Measurements from ENCODE around the gene GINS1.
A peak's percentile ranks its signal among the peaks of the same experiment; 100 is the strongest.

GINS1 gene
- long read RNA-seq, partial matches to known transcripts: 2 of 21 reads
- long read RNA-seq, other reads (novel, unspliced or antisense): 15 of 21 reads

DNA sequence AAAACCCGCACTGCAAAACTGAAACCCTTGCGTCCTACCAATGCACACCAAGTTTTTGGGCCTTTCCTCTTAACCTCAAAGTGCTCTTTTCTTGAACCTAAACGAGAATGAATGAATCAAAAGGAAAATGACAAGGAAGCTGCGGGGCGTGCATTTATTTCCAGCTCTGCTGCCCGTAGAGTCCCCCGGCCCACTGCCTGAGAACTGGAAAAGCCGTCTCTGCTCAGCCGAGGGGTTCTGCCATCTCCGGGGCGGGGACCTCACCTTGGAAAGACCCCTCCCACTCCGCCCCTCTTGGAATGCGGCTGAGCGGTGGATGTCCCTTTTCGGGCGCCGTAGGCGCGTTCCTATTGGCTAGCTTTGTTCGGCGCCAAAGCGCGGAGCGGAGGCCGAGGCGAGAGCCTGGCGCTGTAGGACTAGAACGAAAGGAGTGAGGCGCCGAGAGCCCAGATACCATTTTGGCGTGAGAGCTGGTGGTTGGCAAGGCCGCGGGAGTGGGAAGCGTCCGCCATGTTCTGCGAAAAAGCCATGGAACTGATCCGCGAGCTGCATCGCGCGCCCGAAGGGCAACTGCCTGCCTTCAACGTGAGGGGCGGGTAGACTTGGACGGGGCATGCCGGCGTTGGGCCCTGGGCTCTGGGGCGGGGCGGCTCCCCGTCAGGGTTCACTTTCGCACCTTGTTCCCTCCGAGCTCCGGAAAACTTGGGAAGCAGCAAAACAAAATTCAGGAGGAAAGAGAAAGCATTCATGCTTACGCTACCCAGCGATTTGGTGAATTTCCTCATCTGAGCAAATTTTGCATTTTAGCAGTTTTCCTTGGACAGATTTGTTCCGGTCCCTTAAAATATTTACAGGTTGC, at the start of gene GINS1:
Gene GINS1 (plus strand): TSS at position 363 of the 859 bp plus-strand sequence. CDS start 148 bp downstream, at position 511.
- peak within 1 kb of the TSS; percentile 78 for H3K4me3 ChIP-seq (replicated peaks; ENCODE audit: insufficient read depth, low read length)
- TF ChIP-seq POLR2AphosphoS5 (IDR thresholded peaks at IDR 0.05; ENCODE audit: low read depth) (peak; percentile 92), GABPA (IDR thresholded peaks at IDR 0.05; ENCODE audit: low read depth) (no peak), SPI1 (IDR thresholded peaks at IDR 0.05; ENCODE audit: borderline replicate concordance, low read depth) (no peak)
- TF ChIP-seq, protein P1, sequence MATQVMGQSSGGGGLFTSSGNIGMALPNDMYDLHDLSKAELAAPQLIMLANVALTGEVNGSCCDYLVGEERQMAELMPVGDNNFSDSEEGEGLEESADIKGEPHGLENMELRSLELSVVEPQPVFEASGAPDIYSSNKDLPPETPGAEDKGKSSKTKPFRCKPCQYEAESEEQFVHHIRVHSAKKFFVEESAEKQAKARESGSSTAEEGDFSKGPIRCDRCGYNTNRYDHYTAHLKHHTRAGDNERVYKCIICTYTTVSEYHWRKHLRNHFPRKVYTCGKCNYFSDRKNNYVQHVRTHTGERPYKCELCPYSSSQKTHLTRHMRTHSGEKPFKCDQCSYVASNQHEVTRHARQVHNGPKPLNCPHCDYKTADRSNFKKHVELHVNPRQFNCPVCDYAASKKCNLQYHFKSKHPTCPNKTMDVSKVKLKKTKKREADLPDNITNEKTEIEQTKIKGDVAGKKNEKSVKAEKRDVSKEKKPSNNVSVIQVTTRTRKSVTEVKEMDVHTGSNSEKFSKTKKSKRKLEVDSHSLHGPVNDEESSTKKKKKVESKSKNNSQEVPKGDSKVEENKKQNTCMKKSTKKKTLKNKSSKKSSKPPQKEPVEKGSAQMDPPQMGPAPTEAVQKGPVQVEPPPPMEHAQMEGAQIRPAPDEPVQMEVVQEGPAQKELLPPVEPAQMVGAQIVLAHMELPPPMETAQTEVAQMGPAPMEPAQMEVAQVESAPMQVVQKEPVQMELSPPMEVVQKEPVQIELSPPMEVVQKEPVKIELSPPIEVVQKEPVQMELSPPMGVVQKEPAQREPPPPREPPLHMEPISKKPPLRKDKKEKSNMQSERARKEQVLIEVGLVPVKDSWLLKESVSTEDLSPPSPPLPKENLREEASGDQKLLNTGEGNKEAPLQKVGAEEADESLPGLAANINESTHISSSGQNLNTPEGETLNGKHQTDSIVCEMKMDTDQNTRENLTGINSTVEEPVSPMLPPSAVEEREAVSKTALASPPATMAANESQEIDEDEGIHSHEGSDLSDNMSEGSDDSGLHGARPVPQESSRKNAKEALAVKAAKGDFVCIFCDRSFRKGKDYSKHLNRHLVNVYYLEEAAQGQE (IDR thresholded peaks at IDR 0.05; ENCODE audit: insufficient replicate concordance, low read depth): peak; percentile 38
- H3K27ac ChIP-seq (replicated peaks): peak within 1 kb of the TSS; percentile 92
- H3K27me3 ChIP-seq (ENCODE audit: insufficient read depth, poor library complexity, severe bottlenecking): no peaks in the 10 kb centered on the region
- DNase-seq (ENCODE audit: low read depth in 1 of 2, low spot score in 1 of 2): peak; percentile 84 to 93

DNA sequence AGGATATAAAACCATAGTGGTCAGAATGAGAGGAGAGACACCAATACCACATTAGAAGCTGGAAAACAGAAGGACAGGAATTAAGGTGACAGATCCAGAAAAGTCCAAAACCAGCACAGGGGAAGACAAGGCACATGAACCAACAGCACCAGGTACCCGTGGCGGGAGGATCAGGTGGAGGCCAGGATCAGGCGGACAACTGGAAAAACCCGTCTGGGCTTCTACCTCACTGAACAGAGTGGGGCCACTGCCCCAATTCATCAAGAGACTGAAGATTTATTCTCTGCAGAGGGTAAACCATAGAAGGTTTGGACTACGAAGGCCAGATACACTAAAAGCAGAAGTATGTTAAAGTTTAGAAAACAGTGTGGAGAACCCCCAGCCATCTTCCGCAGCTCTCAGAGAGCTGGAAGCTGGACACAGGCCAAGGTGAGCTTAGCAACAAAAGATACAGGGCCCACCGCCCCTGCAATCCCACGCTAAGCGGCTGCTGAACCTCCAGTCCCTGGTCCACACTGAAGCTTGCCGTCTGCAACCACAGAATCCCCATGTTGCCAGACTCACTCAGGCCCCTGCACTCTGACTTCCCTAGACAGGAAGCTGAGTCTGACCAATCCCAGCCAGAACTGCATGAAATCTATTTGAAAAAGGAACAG, 46.7 kb upstream of the GINS1 start:
- 0 out of 2 replicates have a peak overlapping the region, but pooled peaks have one; percentile 5 for H3K4me3 ChIP-seq (replicated peaks; ENCODE audit: insufficient read depth, low read length)
- no peaks in the 10 kb centered on the region for H3K27me3 ChIP-seq (ENCODE audit: insufficient read depth, poor library complexity, severe bottlenecking)
- DNase-seq (ENCODE audit: low read depth in 1 of 2, low spot score in 1 of 2): peak; percentile 54 to 63
- H3K27ac ChIP-seq (replicated peaks): peak overlapping the region; percentile 85
- TF ChIP-seq, protein P1 (IDR thresholded peaks at IDR 0.05; ENCODE audit: insufficient replicate concordance, low read depth): no peak
- TF ChIP-seq POLR2AphosphoS5 (IDR thresholded peaks at IDR 0.05; ENCODE audit: low read depth): peak; percentile 57; the same call in 1 of the 2 replicates
- TF ChIP-seq, protein P2, sequence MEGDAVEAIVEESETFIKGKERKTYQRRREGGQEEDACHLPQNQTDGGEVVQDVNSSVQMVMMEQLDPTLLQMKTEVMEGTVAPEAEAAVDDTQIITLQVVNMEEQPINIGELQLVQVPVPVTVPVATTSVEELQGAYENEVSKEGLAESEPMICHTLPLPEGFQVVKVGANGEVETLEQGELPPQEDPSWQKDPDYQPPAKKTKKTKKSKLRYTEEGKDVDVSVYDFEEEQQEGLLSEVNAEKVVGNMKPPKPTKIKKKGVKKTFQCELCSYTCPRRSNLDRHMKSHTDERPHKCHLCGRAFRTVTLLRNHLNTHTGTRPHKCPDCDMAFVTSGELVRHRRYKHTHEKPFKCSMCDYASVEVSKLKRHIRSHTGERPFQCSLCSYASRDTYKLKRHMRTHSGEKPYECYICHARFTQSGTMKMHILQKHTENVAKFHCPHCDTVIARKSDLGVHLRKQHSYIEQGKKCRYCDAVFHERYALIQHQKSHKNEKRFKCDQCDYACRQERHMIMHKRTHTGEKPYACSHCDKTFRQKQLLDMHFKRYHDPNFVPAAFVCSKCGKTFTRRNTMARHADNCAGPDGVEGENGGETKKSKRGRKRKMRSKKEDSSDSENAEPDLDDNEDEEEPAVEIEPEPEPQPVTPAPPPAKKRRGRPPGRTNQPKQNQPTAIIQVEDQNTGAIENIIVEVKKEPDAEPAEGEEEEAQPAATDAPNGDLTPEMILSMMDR (IDR thresholded peaks at IDR 0.05; ENCODE audit: insufficient read depth, low read length): no peak
- TF ChIP-seq SPI1 (IDR thresholded peaks at IDR 0.05; ENCODE audit: borderline replicate concordance, low read depth): peak; percentile 44; the same call in 1 of the 2 replicates
- TF ChIP-seq GABPA (IDR thresholded peaks at IDR 0.05; ENCODE audit: low read depth): 0 out of 2 replicates have a peak, but pooled peaks have one; percentile 8

DNA sequence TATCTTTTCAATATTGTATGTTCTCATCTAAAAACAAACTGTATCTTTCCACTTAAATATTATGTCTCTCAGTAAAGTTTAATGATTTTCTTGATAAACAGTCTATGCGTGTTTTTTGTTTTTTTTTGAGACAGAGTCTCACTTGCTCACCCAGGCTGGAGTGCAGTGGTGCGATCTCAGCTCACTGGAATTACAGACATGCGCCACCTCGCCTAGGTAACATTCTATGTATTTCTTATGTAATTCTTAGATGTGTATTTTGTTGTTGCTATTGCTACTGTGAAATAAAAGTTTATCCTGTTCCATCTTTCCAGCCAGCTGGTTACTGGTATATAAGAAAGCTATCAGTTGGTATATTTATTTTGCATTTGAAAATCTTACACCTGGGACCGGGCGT, 46.2 kb upstream of the GINS1 start:
- TF ChIP-seq, protein P1 (IDR thresholded peaks at IDR 0.05; ENCODE audit: insufficient replicate concordance, low read depth): no peak
- TF ChIP-seq POLR2AphosphoS5 (IDR thresholded peaks at IDR 0.05; ENCODE audit: low read depth) (no peak), GABPA (IDR thresholded peaks at IDR 0.05; ENCODE audit: low read depth) (no peak), SPI1 (IDR thresholded peaks at IDR 0.05; ENCODE audit: borderline replicate concordance, low read depth) (no peak)
- TF ChIP-seq, protein P2 (IDR thresholded peaks at IDR 0.05; ENCODE audit: insufficient read depth, low read length): no peak
- Histone ChIP-seq H3K27ac (replicated peaks) (peak overlapping the region; percentile 85), H3K27me3 (ENCODE audit: insufficient read depth, poor library complexity, severe bottlenecking) (no peaks in the 10 kb centered on the region), H3K4me3 (replicated peaks; ENCODE audit: insufficient read depth, low read length) (no peak overlapping the region)
- no peak for DNase-seq (ENCODE audit: low read depth in 1 of 2, low spot score in 1 of 2)

All from HL-60 (cell line).